H1 (cell line): ENCODE results near the gene OSCP1. TPM values are rescaled to one million over a fixed set of nuclear protein-coding genes. Genes with fewer than 3 reads are reported as not detected.

Source experiments
- BACH1 ChIP-seq: IDR thresholded peaks from 2 replicates; pipeline ENCODE4 v1.6.1; 2012; ENCODE audit warnings: low read length, improper control_type of control experiment
- BRCA1 ChIP-seq: IDR thresholded peaks from 2 replicates; pipeline ENCODE4 v1.6.1; 2012; ENCODE audit warnings: low read depth, low read length, improper control_type of control experiment
- CHD1 ChIP-seq: IDR thresholded peaks from 2 replicates; pipeline ENCODE4 v1.6.1; 2012; ENCODE audit warnings: low read depth, low read length, improper control_type of control experiment
- CHD2 ChIP-seq: IDR thresholded peaks from 2 replicates; pipeline ENCODE4 v1.6.1; 2012; ENCODE audit warnings: low read length, improper control_type of control experiment
- CTBP2 ChIP-seq: IDR thresholded peaks from 2 replicates; pipeline ENCODE4 v1.7.0; 2011; ENCODE audit warnings: borderline replicate concordance, mild to moderate bottlenecking, moderate library complexity, mixed read lengths, low read length; ENCODE audit not compliant: insufficient read depth, insufficient read length
- EGR1 ChIP-seq: IDR thresholded peaks from 2 replicates; pipeline ENCODE4 v1.6.1; 2011; ENCODE audit warnings: low read depth, low read length, borderline replicate concordance
- EP300 ChIP-seq, 2 experiments: IDR thresholded peaks; 1 replicate in 1 of 2; 2 replicates in 1 of 2; pipeline ENCODE4 v1.6.1; 2011 to 2012; ENCODE audit warnings: low read depth in 2 of 2, low read length in 2 of 2, mild to moderate bottlenecking in 2 of 2, borderline replicate concordance in 1 of 2, inconsistent platforms in 1 of 2, moderate library complexity in 1 of 2
- EZH2 ChIP-seq: fragments of 200-600 bp; sonication (generic); IDR thresholded peaks from 2 replicates; pipeline ENCODE4 v1.7.1; 2012; ENCODE audit warnings: low read depth, mild to moderate bottlenecking, moderate library complexity, low read length, inconsistent platforms; ENCODE audit not compliant: severe bottlenecking
- JUN ChIP-seq: IDR thresholded peaks from 2 replicates; pipeline ENCODE4 v1.6.1; 2011; ENCODE audit warnings: low read depth, mild to moderate bottlenecking, improper control_type of control experiment, low read length
- KDM5A ChIP-seq: fragments of 200-600 bp; IDR thresholded peaks from 2 replicates; pipeline ENCODE4 v1.7.1; 2012; ENCODE audit warnings: mild to moderate bottlenecking, low read length, inconsistent platforms, mixed read lengths
- MAFK ChIP-seq: IDR thresholded peaks from 2 replicates; pipeline ENCODE4 v1.6.1; 2012; ENCODE audit warnings: low read depth, mild to moderate bottlenecking, improper control_type of control experiment, low read length
- SAP30 ChIP-seq: fragments of 300-600 bp; sonication (generic); IDR thresholded peaks from 2 replicates; pipeline ENCODE4 v1.7.1; 2012; ENCODE audit warnings: low read length, moderate library complexity, mild to moderate bottlenecking, inconsistent platforms; ENCODE audit not compliant: insufficient read depth, insufficient replicate concordance
- SIRT6 ChIP-seq: IDR thresholded peaks from one replicate; pipeline ENCODE4 v1.7.1; 2012; ENCODE audit warnings: low read length, inconsistent platforms
- SP2 ChIP-seq: IDR thresholded peaks from 2 replicates; pipeline ENCODE4 v1.6.1; 2012; ENCODE audit warnings: mild to moderate bottlenecking, low read length, inconsistent platforms
- SP4 ChIP-seq: IDR thresholded peaks from 2 replicates; pipeline ENCODE4 v1.6.1; 2012; ENCODE audit warnings: low read length, inconsistent platforms
- TAF7 ChIP-seq: optimal IDR thresholded peaks from 2 replicates; pipeline ENCODE3; 2011; ENCODE audit warnings: low read depth, mild to moderate bottlenecking, inconsistent platforms, low read length, moderate library complexity, borderline replicate concordance
- TBP ChIP-seq: IDR thresholded peaks from 2 replicates; pipeline ENCODE4 v1.6.1; 2011; ENCODE audit warnings: low read depth, low read length, improper control_type of control experiment
- TEAD4 ChIP-seq: IDR thresholded peaks from 2 replicates; pipeline ENCODE4 v1.6.1; 2012; ENCODE audit warnings: low read depth, low read length, inconsistent platforms, mixed read lengths
- YY1 ChIP-seq: IDR thresholded peaks from 2 replicates; pipeline ENCODE4 v1.6.1; 2011; ENCODE audit warnings: low read depth, mild to moderate bottlenecking, low read length
- polyA plus RNA-seq, 7 experiments: library from polyadenylated mRNA; depleted of rRNA in 3 of 7; stranded (reverse) in 5 of 7; unstranded in 2 of 7; fragments of >200 nt in 5 of 7; fragments of 200-250 nt in 2 of 7; gene quantifications; 1 replicate in 5 of 7; 2 replicates in 1 of 7; 4 replicates in 1 of 7; pipeline versions ENCODE4 v1.2.1 to v1.2.3, GENCODE V29; 2011 to 2013; ENCODE audit warnings: missing spikeins in 2 of 7, mixed read lengths in 2 of 7
- total RNA-seq: library from RNA; stranded (reverse); fragmentation: NEBNext Ultra II Directional; extraction: Animal tissue kit (Norgen Biotek cat#: 25700); gene quantifications from 2 replicates; pipeline ENCODE4 v1.2.1, GENCODE V29; 2021
- TF ChIP-seq, protein P1 (sequence below): IDR thresholded peaks from 2 replicates; pipeline ENCODE4 v1.6.1; 2012; ENCODE audit warnings: inconsistent platforms
- TF ChIP-seq, protein P2 (sequence below), 3 experiments: IDR thresholded peaks; 1 replicate in 2 of 3; 2 replicates in 1 of 3; pipeline versions ENCODE4 v1.5.1 to v1.6.1; 2011; ENCODE audit warnings: low read length in 3 of 3, mild to moderate bottlenecking in 3 of 3, inconsistent platforms in 2 of 3, low read depth in 1 of 3, moderate library complexity in 1 of 3; ENCODE audit not compliant: insufficient read depth in 1 of 3; ENCODE audit errors: control extremely low read depth in 1 of 3

Gene OSCP1
- total and polyA plus RNA-seq, 2 of the 8 experiments (the other 6 are each of a cell fraction or from before 2014, with no cell fraction given) = 1.8 to 3.3 TPM

DNA sequence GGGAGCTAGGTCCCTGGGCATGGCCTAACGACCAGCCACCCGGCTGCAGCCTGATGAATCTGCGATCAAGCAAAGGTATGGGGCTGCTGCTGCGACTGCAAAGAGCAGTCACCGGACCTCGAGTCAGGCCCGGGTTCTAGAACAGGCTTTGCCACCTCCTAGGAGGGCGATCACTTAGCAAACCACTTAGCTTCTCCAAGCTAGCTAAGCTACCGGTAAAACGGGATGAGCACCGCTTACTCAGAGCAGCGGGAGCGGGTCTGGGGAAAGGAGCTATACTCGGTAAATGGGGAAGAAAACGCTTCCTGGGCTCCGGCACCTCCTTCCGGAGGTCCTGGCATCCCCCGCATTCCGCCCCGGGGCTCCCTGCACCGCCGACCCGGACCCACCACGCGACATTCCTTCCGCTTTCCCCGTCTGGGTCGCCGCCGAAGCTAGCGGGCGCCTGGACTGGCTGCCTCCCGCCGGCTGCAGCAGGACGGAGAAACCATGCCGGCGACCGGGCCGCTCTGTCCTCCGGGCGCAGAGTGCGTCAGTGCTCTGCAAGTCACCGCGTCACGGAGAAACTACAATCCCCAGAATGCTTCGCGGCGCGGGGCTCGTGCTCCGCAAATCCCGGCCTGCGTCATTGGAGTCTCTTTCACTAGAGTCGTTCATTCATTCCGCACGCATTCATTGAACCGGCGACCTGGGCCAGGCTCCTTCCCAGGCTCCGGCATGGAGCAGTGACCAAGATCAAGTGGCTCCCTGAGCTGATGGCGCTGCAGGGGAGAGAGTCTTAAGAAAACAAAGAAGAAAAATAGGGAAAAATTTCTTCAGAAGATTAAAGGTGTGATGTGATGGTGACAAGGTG, 52.6 kb downstream of the OSCP1 start, which contains the start of gene LSM10 (continued):
- TF ChIP-seq TAF7 (peak; percentile 70), EZH2 (no peak), YY1 (peak; percentile 19; the same call in 1 of the 2 replicates), CTBP2 (peak; percentile 35), CHD2 (peak; percentile 27; the same call in 1 of the 2 replicates), JUN (no peak), TBP (peak; percentile 80), SP4 (0 out of 2 replicates have a peak, but pooled peaks have one; percentile 20), CHD1 (no peak), SAP30 (peak; percentile 58), BACH1 (no peak), SIRT6 (no peak), EP300 (IDR thresholded peaks at IDR 0.05; ENCODE audit: borderline replicate concordance in 1 of 2, low read depth in 2 of 2, low read length in 2 of 2) (no peak), SP2 (no peak), TEAD4 (no peak; the same call in none of the 2 replicates), EGR1 (no peak), BRCA1 (no peak), KDM5A (no peak), MAFK (no peak)
- TF ChIP-seq, protein P1, sequence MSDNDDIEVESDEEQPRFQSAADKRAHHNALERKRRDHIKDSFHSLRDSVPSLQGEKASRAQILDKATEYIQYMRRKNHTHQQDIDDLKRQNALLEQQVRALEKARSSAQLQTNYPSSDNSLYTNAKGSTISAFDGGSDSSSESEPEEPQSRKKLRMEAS = peak; percentile 70
- TF ChIP-seq, protein P2, sequence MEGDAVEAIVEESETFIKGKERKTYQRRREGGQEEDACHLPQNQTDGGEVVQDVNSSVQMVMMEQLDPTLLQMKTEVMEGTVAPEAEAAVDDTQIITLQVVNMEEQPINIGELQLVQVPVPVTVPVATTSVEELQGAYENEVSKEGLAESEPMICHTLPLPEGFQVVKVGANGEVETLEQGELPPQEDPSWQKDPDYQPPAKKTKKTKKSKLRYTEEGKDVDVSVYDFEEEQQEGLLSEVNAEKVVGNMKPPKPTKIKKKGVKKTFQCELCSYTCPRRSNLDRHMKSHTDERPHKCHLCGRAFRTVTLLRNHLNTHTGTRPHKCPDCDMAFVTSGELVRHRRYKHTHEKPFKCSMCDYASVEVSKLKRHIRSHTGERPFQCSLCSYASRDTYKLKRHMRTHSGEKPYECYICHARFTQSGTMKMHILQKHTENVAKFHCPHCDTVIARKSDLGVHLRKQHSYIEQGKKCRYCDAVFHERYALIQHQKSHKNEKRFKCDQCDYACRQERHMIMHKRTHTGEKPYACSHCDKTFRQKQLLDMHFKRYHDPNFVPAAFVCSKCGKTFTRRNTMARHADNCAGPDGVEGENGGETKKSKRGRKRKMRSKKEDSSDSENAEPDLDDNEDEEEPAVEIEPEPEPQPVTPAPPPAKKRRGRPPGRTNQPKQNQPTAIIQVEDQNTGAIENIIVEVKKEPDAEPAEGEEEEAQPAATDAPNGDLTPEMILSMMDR (IDR thresholded peaks at IDR 0.05; ENCODE audit: control extremely low read depth in 1 of 3, insufficient read depth in 1 of 3, low read depth in 1 of 3, low read length in 3 of 3) = peak in 1 of 3 experiments; percentile 0; a peak in 1 of 4 replicates
